ENCODE data around the gene FLACC1.

The FLACC1 gene

GRCh38 chr2:201358684-201359083 is 1.5 kb upstream of the FLACC1 start:
- no peak for TF ChIP-seq RARB (CRISPR knock-in tag; IDR thresholded peaks at IDR 0.05)
- TF ChIP-seq, protein P1, sequence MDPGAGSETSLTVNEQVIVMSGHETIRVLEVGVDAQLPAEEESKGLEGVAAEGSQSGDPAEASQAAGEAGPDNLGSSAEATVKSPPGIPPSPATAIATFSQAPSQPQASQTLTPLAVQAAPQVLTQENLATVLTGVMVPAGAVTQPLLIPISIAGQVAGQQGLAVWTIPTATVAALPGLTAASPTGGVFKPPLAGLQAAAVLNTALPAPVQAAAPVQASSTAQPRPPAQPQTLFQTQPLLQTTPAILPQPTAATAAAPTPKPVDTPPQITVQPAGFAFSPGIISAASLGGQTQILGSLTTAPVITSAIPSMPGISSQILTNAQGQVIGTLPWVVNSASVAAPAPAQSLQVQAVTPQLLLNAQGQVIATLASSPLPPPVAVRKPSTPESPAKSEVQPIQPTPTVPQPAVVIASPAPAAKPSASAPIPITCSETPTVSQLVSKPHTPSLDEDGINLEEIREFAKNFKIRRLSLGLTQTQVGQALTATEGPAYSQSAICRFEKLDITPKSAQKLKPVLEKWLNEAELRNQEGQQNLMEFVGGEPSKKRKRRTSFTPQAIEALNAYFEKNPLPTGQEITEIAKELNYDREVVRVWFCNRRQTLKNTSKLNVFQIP (CRISPR knock-in tag; IDR thresholded peaks at IDR 0.05; ENCODE audit: borderline replicate concordance, low read depth): no peak
- TF ChIP-seq SNAI2 (CRISPR knock-in tag; IDR thresholded peaks at IDR 0.05): no peak
- TF ChIP-seq CSDC2 (CRISPR knock-in tag; IDR thresholded peaks at IDR 0.05): no peak
- no peak for TF ChIP-seq PATZ1 (CRISPR knock-in tag; IDR thresholded peaks at IDR 0.05; ENCODE audit: borderline replicate concordance)
- no peak for TF ChIP-seq ZFP3 (CRISPR knock-in tag; IDR thresholded peaks at IDR 0.05)
- TF ChIP-seq ZNF8 (CRISPR knock-in tag; IDR thresholded peaks at IDR 0.05): no peak
- TF ChIP-seq ARNTL (CRISPR knock-in tag; IDR thresholded peaks at IDR 0.05; ENCODE audit: borderline replicate concordance, low read depth): no peak
- TF ChIP-seq CREB5 (CRISPR knock-in tag; IDR thresholded peaks at IDR 0.05; ENCODE audit: low read depth): no peak
- TF ChIP-seq PPARA (CRISPR knock-in tag; IDR thresholded peaks at IDR 0.05; ENCODE audit: borderline replicate concordance): no peak
- no peak for TF ChIP-seq OSR1 (CRISPR knock-in tag; IDR thresholded peaks at IDR 0.05)
- no peak for TF ChIP-seq GLIS3 (CRISPR knock-in tag; IDR thresholded peaks at IDR 0.05)
- no peak for TF ChIP-seq ZFP30 (CRISPR knock-in tag; IDR thresholded peaks at IDR 0.05)
- no peak for TF ChIP-seq ZNF70 (CRISPR knock-in tag; IDR thresholded peaks at IDR 0.05)
- TF ChIP-seq ZC3H10 (CRISPR knock-in tag; IDR thresholded peaks at IDR 0.05): no peak
- TF ChIP-seq CSRNP3 (CRISPR knock-in tag; IDR thresholded peaks at IDR 0.05): no peak
- TF ChIP-seq TOX (CRISPR knock-in tag; IDR thresholded peaks at IDR 0.05; ENCODE audit: borderline replicate concordance): no peak
- TF ChIP-seq TCF4 (CRISPR knock-in tag; IDR thresholded peaks at IDR 0.05; ENCODE audit: borderline replicate concordance): no peak
- ATAC-seq: peak; percentile 39; the same call in 2 of the 3 replicates

DNA sequence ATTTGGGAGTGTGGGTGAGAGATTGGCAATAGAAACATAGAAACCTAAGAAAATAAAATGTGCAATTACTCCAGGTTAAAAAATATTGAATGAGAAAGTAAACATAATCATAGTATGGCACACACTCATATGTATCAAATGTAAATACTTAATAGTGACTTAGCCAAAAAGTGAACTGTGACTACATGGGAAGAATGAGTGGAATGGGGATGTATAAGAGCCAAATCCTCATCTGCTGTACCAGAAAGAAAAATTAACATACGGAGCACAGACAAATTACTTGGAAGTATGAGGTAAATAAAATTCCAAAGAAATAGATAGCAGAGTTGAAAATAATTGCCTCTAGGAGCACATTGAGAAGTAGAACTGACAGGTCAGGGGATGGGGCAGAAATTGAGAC is 4.0 kb downstream of the FLACC1 start:
- TF ChIP-seq, protein P1 (CRISPR knock-in tag; IDR thresholded peaks at IDR 0.05; ENCODE audit: borderline replicate concordance, low read depth): no peak
- TF ChIP-seq ISL1 (CRISPR knock-in tag; IDR thresholded peaks at IDR 0.05) (no peak), ZFP30 (CRISPR knock-in tag; IDR thresholded peaks at IDR 0.05) (no peak), CSRNP3 (CRISPR knock-in tag; IDR thresholded peaks at IDR 0.05) (no peak), PPARA (CRISPR knock-in tag; IDR thresholded peaks at IDR 0.05; ENCODE audit: borderline replicate concordance) (no peak), SNAI2 (CRISPR knock-in tag; IDR thresholded peaks at IDR 0.05) (no peak), CREB5 (CRISPR knock-in tag; IDR thresholded peaks at IDR 0.05; ENCODE audit: low read depth) (no peak), ZNF70 (CRISPR knock-in tag; IDR thresholded peaks at IDR 0.05) (no peak), ZC3H10 (CRISPR knock-in tag; IDR thresholded peaks at IDR 0.05) (no peak), PATZ1 (CRISPR knock-in tag; IDR thresholded peaks at IDR 0.05; ENCODE audit: borderline replicate concordance) (no peak), ESRRG (CRISPR knock-in tag; IDR thresholded peaks at IDR 0.05) (no peak), CSDC2 (CRISPR knock-in tag; IDR thresholded peaks at IDR 0.05) (no peak), TCF4 (CRISPR knock-in tag; IDR thresholded peaks at IDR 0.05; ENCODE audit: borderline replicate concordance) (no peak), BACH2 (CRISPR knock-in tag; IDR thresholded peaks at IDR 0.05; ENCODE audit: borderline replicate concordance) (no peak), ARNTL (CRISPR knock-in tag; IDR thresholded peaks at IDR 0.05; ENCODE audit: borderline replicate concordance, low read depth) (no peak), ZNF8 (CRISPR knock-in tag; IDR thresholded peaks at IDR 0.05) (no peak)
- ATAC-seq: no peak

All from SK-N-SH treated with all-trans-retinoic acid at 6 μM for 48 hours (cell line).